ENCODE results near the gene ARRDC1.
"Not testable (repeated sequence)": the region's sequence is repeated elsewhere in the genome, so short reads cannot be mapped to it uniquely, and the experiment has no call there.

ARRDC1 gene, protein sequence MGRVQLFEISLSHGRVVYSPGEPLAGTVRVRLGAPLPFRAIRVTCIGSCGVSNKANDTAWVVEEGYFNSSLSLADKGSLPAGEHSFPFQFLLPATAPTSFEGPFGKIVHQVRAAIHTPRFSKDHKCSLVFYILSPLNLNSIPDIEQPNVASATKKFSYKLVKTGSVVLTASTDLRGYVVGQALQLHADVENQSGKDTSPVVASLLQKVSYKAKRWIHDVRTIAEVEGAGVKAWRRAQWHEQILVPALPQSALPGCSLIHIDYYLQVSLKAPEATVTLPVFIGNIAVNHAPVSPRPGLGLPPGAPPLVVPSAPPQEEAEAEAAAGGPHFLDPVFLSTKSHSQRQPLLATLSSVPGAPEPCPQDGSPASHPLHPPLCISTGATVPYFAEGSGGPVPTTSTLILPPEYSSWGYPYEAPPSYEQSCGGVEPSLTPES

DNA sequence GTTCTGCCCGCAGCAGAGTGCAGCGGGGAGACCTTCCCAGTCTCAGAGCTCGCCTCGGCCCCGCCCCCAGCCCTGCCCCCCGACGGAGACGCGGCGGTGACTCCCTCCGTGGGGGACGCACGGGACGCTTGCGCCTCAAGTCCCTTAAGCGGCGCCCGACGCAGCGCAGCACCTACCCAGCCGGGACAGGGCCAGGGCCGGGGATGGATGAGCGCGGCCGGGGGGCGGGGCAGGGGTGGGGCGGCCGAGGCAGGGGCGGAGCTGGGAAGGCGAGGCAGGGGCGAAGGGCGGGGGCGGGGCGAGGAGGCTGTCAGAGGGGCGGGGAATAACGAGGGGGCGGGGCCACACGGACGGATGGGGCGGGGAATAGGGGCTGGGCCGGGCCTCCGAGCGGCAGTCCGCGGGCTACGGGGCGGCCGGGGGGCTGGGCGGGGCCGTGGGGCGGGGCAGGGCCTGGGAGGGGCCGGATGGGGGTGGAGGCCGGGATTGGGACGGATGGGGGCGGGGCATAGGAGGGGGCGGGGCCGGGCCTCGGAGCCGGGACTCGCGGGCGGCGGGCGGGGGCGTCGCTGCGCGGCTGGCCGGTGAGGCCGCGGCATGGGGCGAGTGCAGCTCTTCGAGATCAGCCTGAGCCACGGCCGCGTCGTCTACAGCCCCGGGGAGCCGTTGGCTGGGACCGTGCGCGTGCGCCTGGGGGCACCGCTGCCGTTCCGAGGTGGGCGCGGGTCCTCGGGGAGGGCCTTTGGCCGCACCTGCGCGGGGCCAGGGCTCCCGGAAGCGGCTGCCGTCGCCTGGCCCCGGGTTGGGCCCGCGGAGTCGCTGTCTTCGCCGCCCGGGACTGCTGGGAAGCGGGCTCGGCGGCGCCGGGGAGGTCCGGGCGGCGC lies at the start of gene ARRDC1:
TSS of gene ARRDC1 (plus strand) at position 566 of the 884 bp plus-strand sequence. CDS start at position 598, 32 bp downstream.
- no peak for FAIRE-seq

DNA sequence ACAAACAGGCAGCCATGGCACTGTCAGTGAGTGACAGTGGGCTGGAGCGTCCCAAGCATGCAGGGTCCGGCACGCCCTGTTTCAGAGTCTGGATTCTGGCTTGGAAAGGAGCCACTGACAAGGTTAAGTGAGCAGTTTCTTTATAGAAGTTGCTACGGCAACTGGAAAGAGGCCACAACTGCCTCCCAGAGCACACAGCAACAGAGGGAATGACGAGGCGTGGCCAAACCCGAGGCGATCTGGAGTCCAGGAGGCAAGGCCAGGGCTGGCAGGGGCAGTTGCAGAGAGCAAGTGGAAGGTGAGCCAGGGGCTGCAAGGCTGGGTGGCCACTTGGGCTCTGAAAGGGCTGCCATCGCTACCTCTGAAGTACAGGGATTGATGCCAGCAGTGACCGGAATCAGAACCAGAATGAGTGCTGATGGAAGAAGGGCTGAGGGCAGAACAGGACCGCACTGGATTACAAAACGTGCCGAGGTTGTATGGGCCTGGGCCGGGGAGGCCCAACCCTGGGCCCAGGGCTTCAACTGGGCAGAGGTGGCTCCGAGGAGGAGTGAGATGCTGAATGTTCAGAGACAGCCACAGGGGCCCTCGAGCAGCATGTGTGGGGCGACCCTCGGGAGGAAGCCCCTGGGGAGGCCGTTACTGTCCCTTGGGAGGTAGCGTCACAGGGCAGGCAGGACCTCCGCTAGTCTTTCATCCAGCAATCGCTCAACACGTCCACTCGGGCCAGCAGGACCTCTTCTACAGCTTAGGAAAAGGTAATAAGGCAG lies 49.2 kb upstream of the ARRDC1 start:
- FAIRE-seq: no peak

DNA sequence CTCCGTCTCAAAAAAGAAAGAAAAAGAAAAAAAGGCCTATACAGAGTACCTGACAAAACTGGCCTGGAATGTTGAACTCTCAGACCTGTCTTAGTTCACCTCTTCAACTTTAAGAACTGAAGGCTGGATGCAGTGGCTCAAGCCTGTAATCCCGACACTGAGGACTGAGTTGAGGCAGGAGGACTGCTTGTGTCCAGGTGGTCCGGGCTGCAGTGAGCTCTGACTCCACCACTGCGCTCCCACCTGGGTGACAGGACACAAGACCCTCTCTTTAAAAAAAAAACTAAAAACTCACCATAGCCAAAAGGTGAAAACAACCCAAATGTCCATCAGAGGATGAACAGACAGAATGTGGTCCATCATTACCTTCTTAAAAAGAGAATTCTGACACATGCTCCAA lies 47.4 kb upstream of the ARRDC1 start:
- no peak for FAIRE-seq

DNA sequence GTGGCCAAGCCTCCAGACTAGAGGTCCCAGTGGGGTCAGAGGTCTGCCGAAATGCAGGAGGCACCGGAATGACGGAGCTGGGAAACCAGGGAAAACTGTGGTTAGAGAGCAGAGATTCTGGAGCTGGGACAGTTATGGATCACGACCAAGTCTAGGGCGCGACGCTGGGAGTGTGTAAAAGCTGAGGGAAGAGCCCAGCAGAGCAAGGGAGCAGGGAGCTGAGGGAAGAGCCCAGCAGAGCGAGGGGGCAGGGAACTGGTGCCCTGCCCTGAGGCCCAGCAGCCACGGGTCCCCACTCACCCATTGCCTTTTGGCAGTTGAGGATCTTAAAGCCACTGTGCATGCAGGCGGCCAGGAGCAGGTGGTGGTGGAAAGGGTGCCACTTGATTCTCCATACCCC lies 41.4 kb upstream of the ARRDC1 start:
- FAIRE-seq: no peak

DNA sequence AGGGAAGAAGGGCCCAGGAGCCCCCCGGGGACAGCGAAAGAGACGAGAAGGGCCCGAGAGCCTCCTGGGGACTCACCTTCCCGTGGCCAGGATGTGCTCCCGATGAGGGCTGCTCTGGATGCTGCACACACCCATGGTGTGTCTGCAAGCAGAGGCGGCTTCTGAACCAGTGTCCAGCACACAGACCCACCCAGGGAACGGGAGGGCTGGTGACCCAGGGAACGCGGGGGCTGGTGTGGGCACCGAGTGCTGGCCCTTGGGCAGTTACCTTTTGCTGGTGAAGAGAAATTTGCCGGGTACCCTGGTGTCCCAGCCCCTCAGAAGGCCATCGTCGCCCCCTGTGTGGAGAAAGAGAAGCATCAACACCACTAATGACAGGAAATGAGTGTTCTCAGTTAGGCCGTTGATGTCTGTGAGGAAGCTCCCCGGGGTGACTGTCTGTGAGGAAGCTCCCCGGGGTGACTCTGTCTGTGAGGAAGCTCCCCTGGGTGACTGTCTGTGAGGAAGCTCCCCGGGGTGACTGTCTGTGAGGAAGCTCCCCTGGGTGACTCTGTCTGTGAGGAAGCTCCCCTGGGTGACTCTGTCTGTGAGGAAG lies 40.6 kb upstream of the ARRDC1 start:
- no peak for FAIRE-seq

DNA sequence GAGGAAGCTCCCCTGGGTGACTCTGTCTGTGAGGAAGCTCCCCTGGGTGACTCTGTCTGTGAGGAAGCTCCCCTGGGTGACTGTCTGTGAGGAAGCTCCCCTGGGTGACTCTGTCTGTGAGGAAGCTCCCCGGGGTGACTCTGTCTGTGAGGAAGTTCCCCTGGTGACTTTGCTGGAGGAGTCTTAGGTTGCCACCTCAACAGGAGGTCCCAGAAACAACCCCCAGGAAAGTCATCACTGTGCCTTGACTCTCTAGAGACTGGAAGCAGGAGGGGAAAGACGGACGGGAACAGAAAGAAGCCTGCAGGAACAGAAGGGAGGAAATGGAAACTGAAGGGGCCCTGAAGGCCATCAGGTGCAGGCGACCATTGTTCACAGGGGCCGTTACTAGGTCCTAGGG lies 37.0 kb upstream of the ARRDC1 start:
- FAIRE-seq: not testable (repeated sequence)

DNA sequence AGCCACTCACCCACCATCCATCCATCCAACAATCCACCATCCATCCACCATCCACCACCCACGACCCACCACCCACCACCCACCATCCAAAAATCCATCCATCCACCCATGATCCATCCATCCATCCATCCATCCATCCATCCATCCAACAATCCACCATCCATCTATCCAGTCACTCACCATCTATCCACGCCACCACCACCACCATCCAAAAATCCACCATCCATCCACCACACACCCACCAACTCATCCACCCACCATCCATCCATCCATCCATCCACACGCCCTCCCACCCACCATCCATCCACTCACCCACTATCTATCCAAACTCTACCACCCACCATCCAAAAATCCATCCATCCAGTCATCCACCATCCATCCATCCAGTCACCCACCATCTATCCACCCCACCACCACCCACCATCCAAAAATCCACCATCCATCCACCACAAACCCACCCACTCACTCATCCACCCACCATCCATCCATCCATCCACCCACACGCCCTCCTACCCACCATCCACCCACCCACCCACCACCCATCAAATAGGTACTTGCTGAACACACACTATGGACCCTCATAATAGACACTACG lies 35.8 kb upstream of the ARRDC1 start:
- FAIRE-seq: no peak

DNA sequence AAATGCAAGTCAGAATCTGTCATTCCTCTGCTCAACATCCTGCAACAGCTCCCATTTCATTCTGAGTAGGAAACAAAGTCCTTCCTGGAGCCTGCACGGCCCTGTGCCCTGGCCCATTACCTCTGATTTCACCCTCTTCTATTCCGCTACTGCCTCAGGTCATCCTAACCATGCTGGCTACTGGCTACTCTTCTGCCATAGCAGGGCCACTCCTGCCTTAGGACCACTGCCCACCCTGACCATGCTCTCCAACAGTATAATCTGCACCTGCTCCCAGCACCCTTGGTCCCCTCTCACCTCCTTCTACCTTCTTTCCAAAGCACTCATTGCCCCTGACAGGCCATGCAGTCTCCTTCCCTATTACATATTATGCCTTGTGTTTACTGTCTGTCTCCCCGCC lies 34.9 kb upstream of the ARRDC1 start:
- no peak for FAIRE-seq

DNA sequence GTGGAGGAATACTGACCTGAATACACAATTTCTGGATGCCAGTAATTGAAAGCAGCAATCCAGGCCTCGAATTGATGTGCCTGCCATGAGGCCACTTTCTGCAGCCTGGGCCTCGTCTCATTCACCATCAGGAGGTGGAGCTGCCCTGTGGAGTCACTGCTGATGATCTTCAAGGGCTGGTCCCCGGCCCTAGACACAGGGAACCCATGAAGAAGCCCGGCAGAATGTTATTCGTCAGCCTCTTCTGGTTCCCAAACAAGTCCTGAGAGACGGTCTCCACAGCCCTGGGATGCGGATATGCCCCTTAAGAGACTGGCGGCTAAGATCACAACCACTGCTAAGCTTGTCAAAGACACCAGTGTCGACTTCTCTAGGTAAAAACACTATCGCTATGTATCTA lies 31.3 kb upstream of the ARRDC1 start:
- FAIRE-seq: no peak

DNA sequence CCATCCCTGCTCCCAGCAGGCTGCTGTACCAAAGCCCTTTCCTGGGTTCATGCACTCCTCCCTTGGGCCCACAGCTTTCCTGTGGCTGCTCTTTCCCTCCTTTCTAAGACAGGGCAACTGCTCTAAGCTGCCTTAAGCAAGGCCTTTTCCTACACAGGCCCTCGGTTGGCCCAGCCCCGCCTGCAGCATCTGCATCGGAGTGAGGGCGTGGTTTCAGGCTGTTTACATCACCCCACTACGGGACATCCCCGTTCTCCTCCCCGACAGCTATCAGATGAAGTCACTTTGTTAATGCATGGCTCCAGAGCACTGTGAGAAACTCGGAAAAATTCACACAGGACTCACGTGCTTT lies 30.1 kb upstream of the ARRDC1 start:
- no peak for FAIRE-seq

DNA sequence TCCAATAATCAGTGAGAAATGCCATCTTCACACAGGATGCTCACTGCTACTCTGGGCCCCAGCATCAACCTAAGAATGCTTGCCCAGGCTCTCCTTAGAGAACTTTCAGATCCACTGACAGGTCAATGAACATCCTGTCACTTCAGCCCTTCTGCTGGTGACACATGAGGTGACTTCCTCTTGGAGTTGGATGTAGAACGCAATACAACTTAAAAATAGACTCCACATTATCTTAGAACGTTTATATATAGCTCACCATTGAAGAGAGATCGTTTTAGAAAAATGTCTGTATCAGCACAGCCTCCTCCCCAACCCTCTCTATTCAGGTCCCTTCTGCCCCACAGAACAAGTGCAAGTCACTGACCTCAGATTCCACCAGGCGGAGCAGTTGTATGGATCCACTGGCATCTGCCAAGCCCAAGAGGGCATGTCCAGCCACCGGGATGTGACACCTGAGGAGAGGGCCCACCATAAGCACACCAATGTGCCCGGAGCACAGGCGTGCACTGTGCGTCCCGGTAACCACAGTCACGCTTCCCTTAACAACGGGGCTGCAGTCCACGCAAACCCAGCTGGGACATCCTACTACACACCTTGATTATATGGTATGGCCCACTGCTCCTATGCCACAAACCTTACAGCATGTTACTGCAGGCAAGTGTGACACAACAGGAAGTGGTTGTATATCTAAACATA lies 29.6 kb upstream of the ARRDC1 start:
- FAIRE-seq: no peak

DNA sequence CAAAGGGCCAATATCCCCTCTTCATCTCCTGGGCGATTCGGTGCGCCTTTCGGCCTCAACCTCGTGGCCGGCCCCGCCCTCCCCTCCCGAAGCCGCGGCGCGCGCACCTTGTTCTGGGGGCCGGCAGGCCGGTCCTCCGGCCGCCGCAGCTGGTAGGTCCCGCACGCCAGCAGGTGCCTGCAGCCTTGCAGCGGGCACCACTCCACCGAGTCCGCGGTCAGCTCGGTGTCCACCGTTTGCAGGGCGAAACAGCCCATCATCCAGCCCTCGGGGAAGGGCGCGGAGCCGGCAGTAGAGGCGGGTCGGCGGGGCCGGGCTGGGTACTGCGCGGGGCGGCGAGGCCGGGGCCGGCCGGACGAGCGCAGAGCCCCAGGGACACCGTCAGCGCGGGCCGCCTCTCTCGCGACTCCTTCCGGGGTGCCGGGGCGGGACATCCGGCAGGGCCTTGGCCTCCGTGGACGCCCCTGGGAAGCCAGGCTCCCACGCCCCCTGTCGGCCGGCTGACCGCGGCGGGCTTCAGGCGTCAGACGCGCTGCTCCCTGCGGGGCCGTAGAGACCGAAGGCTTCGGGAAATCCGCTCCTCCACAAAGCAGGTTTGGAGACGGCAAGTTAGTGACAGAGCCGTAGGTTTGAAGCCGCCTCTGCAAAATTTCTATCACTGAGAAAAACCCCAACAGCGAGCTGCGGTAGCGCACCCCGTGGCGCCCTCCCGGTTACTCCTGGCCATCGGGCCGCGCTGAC lies 26.8 kb upstream of the ARRDC1 start, which contains the start of gene DPH7:
TSS of gene DPH7 (minus strand) at position 408 of the 741 bp plus-strand sequence. CDS start at position 260, 148 bp downstream.
- FAIRE-seq: peak; percentile 8

DNA sequence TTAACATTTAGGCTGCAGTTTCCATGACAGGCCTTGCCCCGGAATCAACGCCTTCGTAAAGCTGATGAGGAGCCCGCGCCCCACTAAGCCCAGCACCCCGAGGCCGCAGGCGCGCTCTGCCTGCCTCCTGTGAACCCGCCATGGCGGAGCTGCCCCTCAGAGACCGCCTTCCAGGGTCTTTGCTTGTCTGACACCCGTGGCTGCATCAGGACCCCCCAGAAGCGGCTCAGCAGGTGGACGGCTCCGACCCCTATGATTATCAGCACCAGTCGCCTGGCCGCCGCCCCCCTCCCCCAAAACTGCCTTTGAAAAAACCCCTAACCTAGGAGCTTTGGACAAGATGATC lies 26.3 kb upstream of the ARRDC1 start:
- no peak for FAIRE-seq

DNA sequence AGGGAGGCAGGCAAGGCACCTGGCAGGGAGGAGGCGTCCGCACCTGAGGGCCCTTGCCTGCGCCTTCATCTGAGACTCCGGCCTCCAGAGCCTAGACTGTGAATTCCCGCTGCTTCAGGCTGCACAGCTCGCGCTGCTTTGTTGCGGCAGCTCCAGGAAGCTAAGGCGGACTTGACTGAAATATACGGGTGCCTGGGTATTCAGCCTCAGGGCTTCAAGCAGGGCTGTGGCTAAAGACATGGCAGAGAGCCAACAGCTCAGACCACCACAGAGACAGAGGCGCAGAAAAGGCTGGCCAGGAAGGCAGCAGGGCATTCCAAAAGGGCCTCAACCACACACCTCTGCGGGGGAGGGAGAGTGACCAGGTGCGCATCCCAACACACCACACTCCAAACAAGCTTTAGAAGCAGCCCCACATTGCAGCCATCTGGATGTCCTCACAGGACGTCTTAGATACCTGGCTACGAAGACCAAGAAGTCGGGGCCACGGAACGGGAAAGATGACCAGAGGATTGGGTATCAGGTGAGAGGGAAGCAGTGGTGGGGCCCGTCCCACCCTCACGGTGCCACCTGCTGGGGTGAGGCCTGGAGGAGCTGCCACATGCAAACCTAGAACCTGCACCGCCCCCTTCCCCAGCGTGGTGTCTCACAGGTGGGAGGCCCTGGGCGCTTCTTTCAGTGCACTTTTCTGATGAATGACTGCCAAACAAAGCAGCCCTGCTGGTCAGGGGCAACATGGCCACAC lies 25.1 kb upstream of the ARRDC1 start:
- FAIRE-seq: no peak

DNA sequence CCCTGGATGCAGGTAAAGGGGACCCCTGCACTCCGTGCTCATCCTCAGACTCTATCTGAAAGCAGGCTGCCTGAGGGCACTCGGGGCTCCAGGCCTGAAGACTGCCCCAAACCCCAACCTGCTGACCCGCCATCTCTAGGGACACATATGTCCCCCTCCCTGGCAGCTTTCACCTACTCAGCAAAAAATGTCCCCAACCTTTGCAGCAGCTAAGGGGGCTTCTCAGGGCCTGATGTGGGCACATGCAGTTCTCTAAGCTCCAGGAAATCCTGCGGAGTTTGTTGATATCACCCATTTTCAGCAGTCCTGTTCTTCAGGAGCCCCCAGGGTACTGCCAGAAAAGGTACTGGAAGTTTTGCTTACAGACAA lies 24.5 kb upstream of the ARRDC1 start:
- FAIRE-seq: no peak

DNA sequence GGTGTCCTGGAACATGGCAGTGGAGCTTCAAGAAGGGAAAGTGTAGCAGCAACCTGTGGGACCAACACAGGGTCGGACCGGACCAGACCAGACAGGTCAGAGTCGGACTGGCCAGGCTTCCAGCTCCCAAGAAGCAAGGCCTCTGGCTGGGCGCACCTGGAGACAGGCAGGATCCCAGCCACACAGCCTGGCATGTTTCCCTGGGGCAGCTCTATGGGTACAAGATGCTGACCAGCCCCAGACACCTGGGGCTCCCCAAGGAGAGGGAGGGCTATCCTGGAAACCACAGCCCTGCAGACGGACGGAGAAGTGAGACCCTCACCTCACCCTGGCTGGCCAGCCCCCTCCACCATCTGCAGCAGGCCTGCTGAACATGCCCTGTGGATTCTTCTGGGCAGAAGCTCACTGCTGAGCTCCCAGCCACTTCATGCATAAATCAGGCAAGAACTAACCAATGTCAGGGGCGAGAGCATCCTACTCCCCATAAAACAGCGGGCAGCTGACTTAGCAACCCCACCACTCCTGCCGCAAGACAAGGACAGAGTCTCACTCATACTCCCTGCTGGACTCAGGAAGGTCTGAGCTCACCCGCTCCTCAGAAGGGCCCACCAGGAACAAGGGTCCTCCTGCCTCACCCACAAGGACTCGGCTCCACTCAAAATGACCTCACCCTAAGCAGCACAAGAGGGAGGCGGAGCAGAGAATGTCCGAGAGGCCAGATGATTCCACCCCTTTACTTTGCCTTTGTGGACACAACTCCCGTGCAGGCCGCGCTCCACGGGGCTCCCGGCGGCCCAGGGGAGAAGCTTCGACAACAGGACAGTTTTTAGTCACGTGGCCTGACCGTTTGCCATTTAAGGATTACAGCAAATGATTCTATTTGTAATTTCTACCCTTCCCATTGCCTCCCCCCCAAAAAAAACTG lies 23.9 kb upstream of the ARRDC1 start:
- FAIRE-seq: no peak

DNA sequence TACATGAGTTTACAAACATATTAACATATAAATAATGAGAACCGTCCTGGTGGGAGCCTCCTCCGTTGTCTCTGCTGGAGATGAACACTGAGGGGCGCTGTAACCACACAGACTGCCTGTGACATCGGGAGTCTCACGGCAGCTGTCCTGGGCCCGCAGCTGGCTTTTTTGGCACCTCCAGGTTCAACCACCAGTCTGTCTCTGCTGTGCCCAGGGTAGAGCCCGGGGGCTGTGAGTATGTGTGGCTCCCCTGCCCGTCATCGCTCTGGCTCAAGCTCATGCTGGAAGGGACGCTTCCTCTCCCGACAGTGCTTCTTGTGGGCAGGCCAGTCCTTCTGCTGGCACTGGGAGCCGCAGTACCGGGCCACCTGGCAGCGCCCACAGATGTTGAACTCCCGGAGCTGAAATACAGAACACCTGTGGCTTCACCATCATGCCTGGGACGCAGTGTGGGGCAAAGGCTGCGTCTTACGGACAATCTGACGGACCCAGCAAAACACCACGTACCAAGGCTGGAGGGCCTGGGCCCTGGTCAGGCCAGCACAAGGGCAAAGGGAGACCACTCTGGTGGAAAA lies 23.1 kb upstream of the ARRDC1 start:
- FAIRE-seq: no peak

DNA sequence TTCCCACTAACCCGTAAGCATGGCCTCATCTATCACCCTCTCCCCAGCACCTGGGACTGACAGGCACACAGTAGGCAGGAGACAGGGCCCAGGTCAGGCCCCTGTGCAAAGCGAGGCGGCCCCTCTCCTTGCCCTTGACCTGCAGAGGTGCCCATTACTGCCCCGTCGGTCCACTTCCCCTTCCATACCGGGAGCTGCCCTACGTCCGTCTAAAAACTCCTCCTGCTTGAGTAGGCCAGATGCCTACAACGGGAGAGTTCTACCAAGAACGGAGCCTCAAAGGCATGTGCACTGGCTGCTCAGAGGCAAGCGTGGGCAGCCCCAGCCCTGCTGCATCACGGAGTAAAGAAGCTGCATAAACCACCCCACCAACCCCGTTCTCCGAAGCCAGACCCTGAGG lies 22.1 kb upstream of the ARRDC1 start:
- no peak for FAIRE-seq

DNA sequence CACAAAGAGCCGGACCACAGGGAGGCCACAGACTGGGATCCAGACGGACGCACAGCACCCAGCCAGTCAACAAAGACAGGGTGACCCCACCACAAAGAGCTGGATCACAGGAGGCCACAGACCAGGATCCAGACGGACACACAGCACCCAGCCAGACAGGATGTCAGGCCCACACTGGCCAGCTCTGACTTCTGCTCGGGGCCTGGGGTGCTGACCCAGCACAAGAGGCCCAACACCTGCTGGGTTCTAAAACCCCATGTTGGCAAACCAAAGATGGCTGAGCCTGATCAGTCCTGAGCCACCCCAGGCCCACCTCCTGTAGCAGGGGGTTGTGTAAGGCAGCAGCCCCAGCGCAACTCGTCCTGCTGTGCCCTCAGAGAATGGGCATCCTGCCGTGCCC lies 21.5 kb upstream of the ARRDC1 start:
- no peak for FAIRE-seq
